GM12878 (cell line): ENCODE results near the gene ARL14EPL. TPM values are rescaled to one million over a fixed set of nuclear protein-coding genes. Genes with fewer than 3 reads are reported as not detected.

Source experiments
- ATAC-seq: fragments of 200-7000 bp; cut with Tn5 transposase; 3 replicates; pipeline ENCODE4 v1.9.1; 2020; ENCODE audit warnings: mild to moderate bottlenecking, moderate library complexity
- BruUV-seq: library from RNA; stranded (reverse); fragments of 400-500 nt; replicated peaks from 2 replicates; lab custom pipeline; 2021; lab: Mats Ljungman, UMichigan
- CTCF ChIA-PET: fragments of 300-600 bp; sonication (Branson Sonifier 250); formaldehyde crosslinking; extraction: SDS; loops from one replicate; lab custom pipeline; 2021; ENCODE audit warnings: inconsistent platforms; lab: Yijun Ruan, JAX
- POLR2A ChIA-PET: fragments of 350-600 bp; formaldehyde crosslinking; extraction: SDS; loops from one replicate; lab custom pipeline; 2021; ENCODE audit warnings: inconsistent platforms; lab: Charles Lee
- RAD21 ChIA-PET: fragments of 300-600 bp; sonication (Branson Sonifier 250); formaldehyde crosslinking; loops from one replicate; lab custom pipeline; 2023; ENCODE audit warnings: antibody characterized with exemption; ENCODE audit not compliant: unreplicated experiment; lab: Charles Lee
- SMC1A ChIA-PET: fragments of 300-600 bp; sonication (Branson Sonifier 250); formaldehyde crosslinking; loops from one replicate; lab custom pipeline; 2023; ENCODE audit not compliant: unreplicated experiment, uncharacterized antibody; lab: Charles Lee
- DNase-seq: peaks from one replicate; pipeline ENCODE4 v3.0.0-alpha.2; 2011; ENCODE audit warnings: low read depth, low spot score
- FAIRE-seq: peaks from 3 replicates; lab custom pipeline; 2011; peaks lifted over from hg19 to GRCh38; lab: Jason Lieb, UNC
- H2AFZ ChIP-seq: 2 replicates; pipeline ENCODE4 v1.6.0; 2011; ENCODE audit warnings: low read depth, low read length, control low read depth; ENCODE audit not compliant: control insufficient read depth
- H3K27ac ChIP-seq: 2 replicates; pipeline ENCODE4 v1.5.1; 2011; ENCODE audit warnings: control low read depth; ENCODE audit not compliant: control insufficient read depth, insufficient read depth
- H3K27me3 ChIP-seq, 2 experiments: replicated peaks in 1 of 2; 2 replicates each; pipeline versions ENCODE4 v1.6.0 to v1.6.1; 2011; ENCODE audit warnings: low read length in 1 of 2; ENCODE audit not compliant: control insufficient read depth in 2 of 2, insufficient read depth in 2 of 2
- H3K36me3 ChIP-seq, 2 experiments: 2 replicates each; pipeline ENCODE4 v1.5.1; 2011; ENCODE audit warnings: low read length in 1 of 2; ENCODE audit not compliant: control insufficient read depth in 2 of 2, insufficient read depth in 2 of 2
- H3K4me1 ChIP-seq: 2 replicates; pipeline ENCODE4 v1.6.1; 2011; ENCODE audit warnings: mild to moderate bottlenecking, low read length, moderate library complexity, mixed read lengths; ENCODE audit not compliant: control insufficient read depth, insufficient read depth
- H3K4me2 ChIP-seq: 2 replicates; pipeline ENCODE4 v1.6.0; 2011; ENCODE audit warnings: control low read depth; ENCODE audit not compliant: control insufficient read depth, insufficient read depth
- H3K4me3 ChIP-seq: fragments of 200-600 bp; sonication (generic); 2 replicates; pipeline ENCODE4 v1.5.1; 2016
- H3K79me2 ChIP-seq: 2 replicates; pipeline ENCODE4 v1.6.0; 2011; ENCODE audit warnings: low read length; ENCODE audit not compliant: control insufficient read depth, insufficient read depth
- H3K9ac ChIP-seq: 2 replicates; pipeline ENCODE4 v1.8.0; 2011; ENCODE audit warnings: low read length, control low read depth, mixed read lengths; ENCODE audit not compliant: control insufficient read depth, insufficient read depth
- H3K9me3 ChIP-seq: replicated peaks from 3 replicates; pipeline ENCODE4 v1.5.1; 2011; ENCODE audit warnings: mild to moderate bottlenecking, low read length; ENCODE audit not compliant: control insufficient read depth, insufficient read depth
- H4K20me1 ChIP-seq: 2 replicates; pipeline ENCODE4 v1.6.0; 2011; ENCODE audit not compliant: control insufficient read depth, insufficient read depth
- ATF7 ChIP-seq: fragments of 450-650 bp; IDR thresholded peaks from 2 replicates; pipeline ENCODE4 v1.6.1; 2016; ENCODE audit warnings: low read depth, mild to moderate bottlenecking
- BHLHE40 ChIP-seq, 2 experiments: fragments of 450-650 bp in 1 of 2; IDR thresholded peaks; 2 replicates each; pipeline ENCODE4 v1.6.1; 2011 to 2017; ENCODE audit warnings: low read depth in 2 of 2, borderline replicate concordance in 1 of 2, improper control_type of control experiment in 1 of 2, low read length in 1 of 2, mild to moderate bottlenecking in 1 of 2
- BMI1 ChIP-seq: fragments of 450-650 bp; IDR thresholded peaks from 2 replicates; pipeline ENCODE4 v1.6.1; 2016; ENCODE audit warnings: mild to moderate bottlenecking, moderate library complexity, borderline replicate concordance
- CHD2 ChIP-seq: IDR thresholded peaks from 2 replicates; pipeline ENCODE4 v1.6.1; 2011; ENCODE audit warnings: low read depth, low read length, improper control_type of control experiment, borderline replicate concordance
- CREM ChIP-seq: IDR thresholded peaks from 2 replicates; pipeline ENCODE4 v1.6.1; 2014; ENCODE audit warnings: antibody characterized with exemption, low read depth
- DPF2 ChIP-seq: fragments of 450-650 bp; IDR thresholded peaks from 2 replicates; pipeline ENCODE4 v1.6.1; 2017; ENCODE audit warnings: mild to moderate bottlenecking
- HDAC2 ChIP-seq: fragments of 200-600 bp; sonication (generic); IDR thresholded peaks from 2 replicates; pipeline ENCODE4 v1.6.1; 2017
- IKZF1 ChIP-seq: fragments of 450-650 bp; conservative IDR thresholded peaks from 2 replicates; pipeline ENCODE4 v1.6.1; 2017; ENCODE audit warnings: antibody characterized with exemption, mild to moderate bottlenecking
- IKZF2 ChIP-seq, 2 experiments: fragments of 450-650 bp; IDR thresholded peaks; 2 replicates each; pipeline ENCODE4 v1.6.1; 2017; ENCODE audit warnings: mild to moderate bottlenecking in 2 of 2, moderate library complexity in 2 of 2
- KDM1A ChIP-seq: fragments of 200-600 bp; sonication (generic); IDR thresholded peaks from 2 replicates; pipeline ENCODE4 v1.6.1; 2016; ENCODE audit warnings: borderline replicate concordance
- MEF2B ChIP-seq: fragments of 450-650 bp; IDR thresholded peaks from 2 replicates; pipeline ENCODE4 v1.6.1; 2018; ENCODE audit warnings: mild to moderate bottlenecking, moderate library complexity; ENCODE audit not compliant: partially characterized antibody, poor library complexity, severe bottlenecking
- MLLT1 ChIP-seq: fragments of 450-650 bp; IDR thresholded peaks from 2 replicates; pipeline ENCODE4 v1.6.1; 2016; ENCODE audit warnings: mild to moderate bottlenecking
- MTA2 ChIP-seq: fragments of 450-650 bp; IDR thresholded peaks from 2 replicates; pipeline ENCODE4 v1.6.1; 2016; ENCODE audit warnings: low read depth, mild to moderate bottlenecking, moderate library complexity
- PML ChIP-seq: IDR thresholded peaks from 2 replicates; pipeline ENCODE4 v1.6.1; 2012; ENCODE audit warnings: low read length, inconsistent platforms
- RELB ChIP-seq: fragments of 450-650 bp; IDR thresholded peaks from 2 replicates; pipeline ENCODE4 v1.6.1; 2017; ENCODE audit warnings: low read depth, mild to moderate bottlenecking, moderate library complexity
- WRNIP1 ChIP-seq: IDR thresholded peaks from 2 replicates; pipeline ENCODE4 v1.6.1; 2011; ENCODE audit warnings: low read depth, low read length, improper control_type of control experiment, borderline replicate concordance
- ZBTB4 ChIP-seq: fragments of 450-650 bp; formaldehyde crosslinking; IDR thresholded peaks from 2 replicates; pipeline ENCODE4 v1.4.0; 2022; ENCODE audit warnings: mild to moderate bottlenecking, moderate library complexity
- ZNF217 ChIP-seq: fragments of 450-650 bp; IDR thresholded peaks from 2 replicates; pipeline ENCODE4 v1.6.1; 2017; ENCODE audit warnings: antibody characterized with exemption, mild to moderate bottlenecking
- WGBS: methylation state at CpG from one replicate; pipeline ENCODE4 v1.1.6; 2016; ENCODE audit warnings: low lambda C conversion rate; ENCODE audit not compliant: insufficient replicate concordance, insufficient coverage; ENCODE audit errors: missing lambda C conversion rate; 5-methylcytosine and 5-hydroxymethylcytosine counted together
- in situ Hi-C: fragments of 300-500 bp; cut with MboI; formaldehyde crosslinking; loops from 9 replicates; pipeline ENCODE4 v1.14.3; 2018; ENCODE audit warnings: mixed read lengths
- intact Hi-C: fragments of 100-400 bp; cut with micrococcal nuclease; formaldehyde crosslinking; loops from one replicate; pipeline ENCODE4 v1.14.2; 2022; ENCODE audit not compliant: unreplicated experiment
- polyA plus RNA-seq, 11 experiments: library from polyadenylated mRNA; depleted of rRNA in 4 of 11; unstranded in 6 of 11; stranded (reverse) in 5 of 11; fragments of >200 nt; fragmentation: Nextera tagmentation in 4 of 11; fragmentation: Illumina TruSeq in 1 of 11; extraction: Ambion mirVana in 4 of 11; extraction: Trizol in 1 of 11; gene quantifications; 1 replicate in 1 of 11; 2 replicates in 10 of 11; pipeline versions ENCODE4 v1.2.1 to v1.2.3, GENCODE V29; 2011 to 2016; ENCODE audit warnings: inconsistent platforms in 2 of 11, missing spikeins in 2 of 11, low read depth in 1 of 11
- total RNA-seq, 4 experiments: library from RNA; depleted of rRNA in 3 of 4; stranded (reverse); fragments of >200 nt in 3 of 4; fragmentation: Illumina TruSeq in 1 of 4; extraction: Trizol in 1 of 4; gene quantifications; 2 replicates each; pipeline versions ENCODE4 v1.2.1 to v1.2.3, GENCODE V29; 2013 to 2021

ARL14EPL gene
- total and polyA plus RNA-seq, 10 of the 15 experiments (the other 5 are each of a cell fraction or from before 2014, with no cell fraction given) = 0.08 TPM; not detected in 9

- Histone ChIP-seq H3K9me3 (no peaks in the 10 kb centered on the region), H2AFZ (no peak overlapping the region), H3K4me1 (peaks cover 18% of the 10 kb centered on the region), H3K27ac (no peak overlapping the region), H3K9ac (no peak overlapping the region), H3K4me2 (no peak overlapping the region), H3K36me3 (no peaks in the 10 kb centered on the region), H3K79me2 (no peaks in the 10 kb centered on the region), H3K27me3 (no peaks in the 10 kb centered on the region), H3K4me3 (no peak overlapping the region), H4K20me1 (no peaks in the 10 kb centered on the region)
- BruUV-seq = no TSS peak
- ChIA-PET RAD21 (interaction anchor here (0.9 to 1.8 kb wide), 3 partner anchors 58 to 686 kb away, joined by 3 to 8 read pairs (median 3); no protein-coding TSS in a partner anchor), POLR2A (interaction anchor here (0.7 kb wide), 1 partner anchor 65 kb away, joined by 3 read pairs; no protein-coding TSS in a partner anchor), SMC1A (interaction anchor here (0.6 to 1.3 kb wide), 3 partner anchors 8 to 60 kb away, joined by 3 to 4 read pairs (median 3); no protein-coding TSS in a partner anchor), CTCF (interaction anchor here (1.8 kb wide), 1 partner anchor 57 kb away, joined by 8 read pairs; no protein-coding TSS in a partner anchor)
- no peak for ATAC-seq
- in situ Hi-C loops = no loop called here
- intact Hi-C loops = loop anchor here (10.0 kb wide), 1 partner anchor 533 kb away; the partner anchor contains the start of gene FEM1C
- 85% methylated on average over 5 of the region's 5 CpGs for WGBS
- FAIRE-seq = no peak
- no peak for DNase-seq
- TF ChIP-seq HDAC2 = no peak
- TF ChIP-seq ZNF217 = 0 out of 2 replicates have a peak, but pooled peaks have one; percentile 25
- peak; percentile 72 for TF ChIP-seq IKZF1
- no peak for TF ChIP-seq CREM
- no peak for TF ChIP-seq CHD2
- TF ChIP-seq WRNIP1 = no peak
- TF ChIP-seq ATF7 = peak; percentile 87
- TF ChIP-seq PML = no peak
- TF ChIP-seq KDM1A = no peak
- peak; percentile 75 for TF ChIP-seq MEF2B
- TF ChIP-seq BMI1 = 0 out of 2 replicates have a peak, but pooled peaks have one; percentile 20
- TF ChIP-seq BHLHE40 (IDR thresholded peaks at IDR 0.05; ENCODE audit: borderline replicate concordance in 1 of 2, low read depth in 2 of 2, low read length in 1 of 2) = peak in 1 of 2 experiments; percentile 51; a peak in 1 of 4 replicates
- peak; percentile 66 to 75; a peak in 2 of 4 replicates for TF ChIP-seq IKZF2 (IDR thresholded peaks at IDR 0.05)
- peak; percentile 82 for TF ChIP-seq MLLT1
- TF ChIP-seq MTA2 = peak; percentile 63; the same call in 1 of the 2 replicates
- TF ChIP-seq RELB = peak; percentile 48; the same call in 1 of the 2 replicates
- no peak for TF ChIP-seq ZBTB4
- TF ChIP-seq DPF2 = peak; percentile 56; the same call in 1 of the 2 replicates
- TF ChIP-seq, all 136 proteins: peak for 11
These were observed 45.9 kb downstream of the ARL14EPL start for GRCh38 chr5:116078199-116078598.
